Adipose tissue (tissue), 3 donors: ENCODE measurements around the gene CAPZB. TPM values are rescaled to one million over a fixed set of nuclear protein-coding genes. Genes with fewer than 3 reads are reported as not detected.

Experiments used
- H3K27ac ChIP-seq: one replicate; pipeline ENCODE4 v1.5.1; 2013; ENCODE audit warnings: low read depth, low read length
- WGBS, 3 donors: extraction: QIAGEN DNeasy Blood & Tissue Kit; methylation state at CpG; one replicate each; pipeline ENCODE4 v1.1.7; 2013; 5-methylcytosine and 5-hydroxymethylcytosine counted together
- polyA plus RNA-seq, 3 donors: library from polyadenylated mRNA; stranded (reverse); fragments of 200-250 nt; gene quantifications; one replicate each; pipeline ENCODE4 v1.2.3, GENCODE V29; 2013
- donor health status: healthy with polysubstance abuse.
- donor health status: Bipolar disorder and iron deficiency.
- donor health status: healthy.

The CAPZB gene
- polyA plus RNA-seq, 3 donors, result 69.7 to 265 (median 214) TPM

DNA sequence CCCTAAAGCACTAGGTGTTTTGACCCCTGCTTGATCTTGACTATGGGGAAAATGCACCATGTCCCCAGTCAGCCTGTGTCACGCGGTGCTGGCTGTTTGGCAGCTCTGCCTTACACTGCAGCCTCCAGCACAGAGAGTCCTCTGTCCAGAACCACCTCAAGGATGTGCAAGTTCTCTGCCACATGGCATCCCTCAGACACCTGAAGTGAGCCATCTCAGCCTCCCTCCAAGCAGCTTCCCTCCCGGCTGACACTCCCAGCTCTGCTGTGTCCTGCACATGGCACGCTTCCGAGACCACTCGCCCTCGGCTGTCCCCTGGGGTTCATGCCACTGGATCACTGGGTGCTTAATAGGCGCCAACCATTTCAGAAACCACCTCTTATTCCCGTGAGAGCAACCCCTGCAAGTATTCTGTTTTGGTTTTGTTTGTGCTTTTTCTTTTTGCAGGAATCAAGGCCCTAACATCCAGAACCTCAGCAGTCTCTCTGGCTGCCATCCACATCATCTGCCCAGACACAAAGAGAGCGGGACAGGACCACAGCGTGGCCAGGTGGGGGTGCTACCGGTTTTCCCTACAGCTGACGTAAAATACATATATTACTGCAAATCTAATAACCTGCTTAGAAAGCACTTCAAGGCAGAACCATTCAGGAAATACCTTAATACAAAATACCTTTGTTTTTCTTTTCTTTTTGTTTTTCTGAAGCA lies 45.7 kb downstream of the CAPZB start:
- peak overlapping the region; percentile 24 for H3K27ac ChIP-seq
- WGBS, 3 donors, result 73 to 86% (median 75%) methylated on average over 13 of the region's 13 CpGs

DNA sequence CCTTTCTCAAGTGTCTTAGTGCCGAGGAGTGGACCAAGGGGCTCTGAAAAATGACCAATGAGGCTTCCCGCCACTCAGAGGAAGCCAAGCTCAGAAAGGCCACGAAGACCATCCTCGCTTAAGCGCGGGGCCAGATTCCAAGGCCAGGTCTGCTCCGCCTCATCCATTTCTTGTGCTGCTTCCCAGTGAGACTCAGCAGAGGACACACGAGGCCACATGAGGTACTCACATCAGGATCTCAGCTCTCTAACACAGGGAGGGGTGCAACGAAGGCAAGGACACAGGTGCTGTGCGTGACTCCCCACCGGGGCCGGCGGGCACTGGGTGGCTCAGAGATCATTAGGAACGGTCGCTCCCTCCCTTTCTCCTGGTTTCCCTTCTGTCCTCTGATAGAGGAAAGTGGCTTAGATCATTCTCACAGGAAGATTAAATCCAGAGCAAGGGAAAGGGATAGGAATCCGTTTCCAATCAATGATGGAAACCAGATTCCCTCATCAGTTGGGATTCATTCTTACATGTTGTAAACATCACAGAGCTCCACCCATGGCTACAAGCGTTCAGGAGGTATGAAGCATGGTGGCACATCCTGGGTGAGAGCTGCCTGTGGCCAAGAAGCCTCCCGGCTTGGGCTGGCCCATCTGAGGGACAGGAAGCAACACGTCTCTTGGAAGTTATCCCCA lies 46.7 kb downstream of the CAPZB start:
- no peak overlapping the region for H3K27ac ChIP-seq
- WGBS, 3 donors, result 60 to 80% (median 61%) methylated on average over 19 of the region's 19 CpGs

GRCh38 chr1:19437891-19438294 lies 47.4 kb downstream of the CAPZB start:
- 42 to 69% (median 45%) methylated on average over 17 of the region's 17 CpGs for WGBS, 3 donors
- no peak overlapping the region for H3K27ac ChIP-seq

- peak overlapping the region; percentile 4 for H3K27ac ChIP-seq
- 41 to 54% (median 43%) methylated on average over 8 of the region's 8 CpGs for WGBS, 3 donors
Measured at GRCh38 chr1:19436716-19437476, 48.4 kb downstream of the CAPZB start.

GRCh38 chr1:19435851-19436455 lies 49.4 kb downstream of the CAPZB start:
- 74 to 85% (median 78%) methylated on average over 13 of the region's 13 CpGs for WGBS, 3 donors
- H3K27ac ChIP-seq, result no peak overlapping the region

DNA sequence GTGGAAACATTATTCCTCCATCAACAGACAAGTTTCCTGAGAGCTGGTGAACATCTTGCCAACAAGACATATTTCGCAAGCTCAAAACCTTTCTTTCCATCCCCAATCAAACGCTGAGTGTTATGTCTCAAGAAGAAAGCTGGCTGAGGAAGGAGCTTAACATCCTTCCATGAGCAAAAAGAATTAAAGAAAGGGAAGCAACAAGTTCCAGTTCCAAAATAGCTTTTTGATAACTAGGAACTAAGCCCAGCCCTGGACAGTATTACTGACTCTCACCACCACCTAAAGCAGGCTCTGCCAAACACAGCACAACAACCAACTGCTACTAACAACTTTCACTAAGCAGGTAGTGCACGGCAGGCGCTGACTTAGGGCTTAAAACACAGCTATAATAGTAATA lies 50.2 kb downstream of the CAPZB start:
- 31 to 66% (median 38%) methylated on average over 4 of the region's 4 CpGs for WGBS, 3 donors
- H3K27ac ChIP-seq, result no peak overlapping the region

DNA sequence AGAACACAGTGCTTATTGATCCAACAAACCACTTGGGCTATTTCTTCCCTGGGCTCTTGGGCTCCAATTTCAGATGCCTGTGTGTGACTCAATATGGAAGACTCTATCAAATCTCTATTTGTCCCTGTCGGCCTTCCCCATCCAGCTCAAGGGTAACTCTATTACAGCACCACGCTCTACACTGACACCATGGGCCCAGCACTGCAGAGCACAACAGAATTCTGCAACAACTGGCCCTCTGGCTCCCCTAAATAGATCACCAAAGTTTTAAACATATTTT lies 51.7 kb downstream of the CAPZB start:
- no peak overlapping the region for H3K27ac ChIP-seq
- 70 to 82% (median 76%) methylated on average over 2 of the region's 2 CpGs for WGBS, 3 donors

DNA sequence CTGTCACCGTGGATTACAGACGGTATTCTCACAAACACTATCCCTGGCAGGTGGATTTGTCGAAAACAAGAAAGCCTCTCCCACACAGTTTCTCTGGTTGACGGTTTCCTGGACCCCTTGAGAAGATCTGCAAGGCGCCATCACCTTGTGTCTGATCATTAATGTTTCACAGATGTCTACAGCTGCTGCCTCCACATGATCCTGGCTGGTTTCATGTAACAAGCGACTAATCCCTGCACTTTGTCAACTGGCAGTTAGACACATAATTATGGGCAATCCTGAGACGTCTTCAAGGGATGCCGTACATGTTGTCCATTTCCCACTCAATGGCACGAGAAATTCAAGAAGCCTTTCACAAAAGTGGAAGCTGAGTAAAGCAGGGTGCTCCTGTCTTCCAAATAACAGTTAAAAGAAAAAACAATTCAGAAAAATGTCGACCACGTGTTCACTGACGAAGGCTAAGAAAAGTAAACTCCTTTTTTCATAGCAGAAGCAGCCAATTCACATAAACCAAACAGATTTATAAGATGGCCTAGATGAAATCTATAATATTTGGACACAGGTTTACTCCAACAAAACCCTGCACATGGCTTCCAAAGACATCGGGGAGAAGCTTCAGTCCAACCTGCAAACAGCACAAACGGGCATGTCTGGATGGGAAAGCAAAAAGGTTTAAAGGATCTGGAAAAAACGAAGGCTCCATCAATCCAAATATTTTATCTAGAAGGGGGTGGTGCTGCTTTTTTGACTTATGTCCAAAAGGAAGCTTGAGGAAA lies 52.2 kb downstream of the CAPZB start:
- no peak overlapping the region for H3K27ac ChIP-seq
- 70 to 78% (median 73%) methylated on average over 15 of the region's 15 CpGs for WGBS, 3 donors

- WGBS, 3 donors, result 72 to 79% (median 77%) methylated on average over 16 of the region's 16 CpGs
- no peak overlapping the region for H3K27ac ChIP-seq
Measured at GRCh38 chr1:19430121-19431068, 54.9 kb downstream of the CAPZB start.

GRCh38 chr1:19429611-19430010 lies 55.7 kb downstream of the CAPZB start:
- no peak overlapping the region for H3K27ac ChIP-seq
- WGBS, 3 donors, result 75 to 89% (median 75%) methylated on average over 4 of the region's 4 CpGs

DNA sequence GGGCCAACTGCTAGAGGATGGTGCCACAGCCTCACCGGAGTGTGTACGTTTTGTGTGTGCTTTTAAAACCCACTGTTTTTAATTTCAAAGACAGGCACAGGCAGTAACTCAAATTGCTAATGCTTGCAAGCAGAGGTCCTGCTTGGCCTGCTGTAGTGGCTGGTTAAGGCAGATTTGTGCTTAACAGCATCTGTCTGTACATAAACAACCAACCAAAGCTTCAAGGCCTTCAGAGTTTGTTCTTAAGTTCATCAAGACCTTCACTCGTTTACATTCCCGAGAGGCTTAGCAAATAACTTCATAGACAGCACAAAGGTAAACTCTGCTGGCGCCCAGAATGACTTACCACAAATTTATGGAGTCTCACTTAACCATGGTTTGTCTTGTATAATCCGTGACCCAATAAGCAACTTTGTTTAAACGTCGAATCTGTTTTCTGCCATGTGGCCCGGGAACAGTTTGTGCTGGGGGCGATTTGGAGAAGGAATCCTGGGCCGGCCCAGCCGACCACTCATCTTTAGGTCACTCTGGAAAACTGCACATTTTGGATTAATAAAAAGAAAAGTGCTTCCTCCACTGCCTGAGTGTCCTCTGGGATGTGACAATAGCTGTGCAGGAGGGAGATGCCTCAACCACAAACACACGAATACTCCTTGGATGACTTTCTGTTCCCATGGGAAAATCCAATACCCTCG lies 58.1 kb downstream of the CAPZB start:
- no peak overlapping the region for H3K27ac ChIP-seq
- 65 to 72% (median 69%) methylated on average over 14 of the region's 14 CpGs for WGBS, 3 donors

- peak overlapping the region; percentile 46 for H3K27ac ChIP-seq
- 57 to 76% (median 60%) methylated on average over 13 of the region's 13 CpGs for WGBS, 3 donors
Measured at GRCh38 chr1:19426294-19427086, 58.8 kb downstream of the CAPZB start.

DNA sequence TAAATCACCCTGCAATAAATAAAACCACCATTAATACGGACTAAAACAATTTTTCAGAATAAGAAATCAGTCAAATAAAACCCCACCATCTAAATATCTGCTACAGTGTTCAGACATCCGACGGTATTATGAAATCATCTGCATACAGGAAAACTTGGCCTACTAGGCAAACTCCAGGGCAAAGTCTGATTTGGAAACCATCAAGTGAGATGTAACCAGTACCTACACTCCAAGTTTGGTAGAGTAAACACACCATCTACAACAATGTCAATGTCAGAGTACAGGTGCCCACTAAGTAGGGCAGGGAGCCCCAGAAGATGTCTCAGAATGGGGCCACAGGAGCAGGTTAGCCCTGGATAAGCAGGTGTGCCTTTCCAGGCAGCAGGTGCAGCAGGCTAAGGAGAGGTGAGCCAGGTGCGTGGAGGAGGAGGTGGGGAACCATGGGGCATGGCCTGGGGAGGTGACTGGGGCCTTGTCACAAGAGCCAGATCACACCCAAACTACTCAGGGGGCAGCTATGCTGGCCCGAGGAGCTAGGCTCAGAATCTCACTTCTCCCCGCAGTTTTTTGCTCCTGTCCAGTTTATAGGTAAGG lies 59.6 kb downstream of the CAPZB start:
- peak overlapping the region; percentile 13 for H3K27ac ChIP-seq
- WGBS, 3 donors, result 61 to 77% (median 73%) methylated on average over 6 of the region's 6 CpGs

GRCh38 chr1:19424651-19425570 lies 60.4 kb downstream of the CAPZB start:
- 55 to 79% (median 70%) methylated on average over 7 of the region's 7 CpGs for WGBS, 3 donors
- no peak overlapping the region for H3K27ac ChIP-seq

DNA sequence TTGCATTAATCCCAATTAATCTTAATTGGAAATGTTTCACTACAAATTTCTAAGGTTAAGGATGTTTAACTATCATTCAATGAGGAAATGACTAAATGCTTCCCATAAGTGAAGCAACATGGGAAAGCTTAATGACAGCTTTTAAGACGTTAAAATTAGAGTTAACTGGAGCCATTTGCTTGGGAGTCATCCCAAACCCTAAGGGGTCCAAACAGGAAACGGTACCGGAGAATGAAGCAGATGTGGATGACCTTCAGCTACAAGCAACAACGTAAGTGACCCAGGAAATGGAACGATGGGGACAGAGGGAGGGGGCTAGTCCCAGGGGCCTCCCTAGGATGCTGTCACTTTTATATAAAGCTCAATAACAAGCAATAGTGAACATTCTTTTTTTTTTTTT lies 62.2 kb downstream of the CAPZB start:
- WGBS, 3 donors, result 29 to 72% (median 35%) methylated on average over 5 of the region's 5 CpGs
- H3K27ac ChIP-seq, result no peak overlapping the region
